GM20431 (cell line): ENCODE measurements around the gene DHRSX.
"Not testable (repeated sequence)": the region's sequence is repeated elsewhere in the genome, so short reads cannot be mapped to it uniquely, and the experiment has no call there.

Source experiments
- in situ Hi-C: fragments of 300-500 bp; cut with MseI, MboI; formaldehyde crosslinking; loops from one replicate; pipeline ENCODE4 v1.15.0; 2020; ENCODE audit warnings: low sequenced_read_pairs; ENCODE audit not compliant: unreplicated experiment

The DHRSX gene

DNA sequence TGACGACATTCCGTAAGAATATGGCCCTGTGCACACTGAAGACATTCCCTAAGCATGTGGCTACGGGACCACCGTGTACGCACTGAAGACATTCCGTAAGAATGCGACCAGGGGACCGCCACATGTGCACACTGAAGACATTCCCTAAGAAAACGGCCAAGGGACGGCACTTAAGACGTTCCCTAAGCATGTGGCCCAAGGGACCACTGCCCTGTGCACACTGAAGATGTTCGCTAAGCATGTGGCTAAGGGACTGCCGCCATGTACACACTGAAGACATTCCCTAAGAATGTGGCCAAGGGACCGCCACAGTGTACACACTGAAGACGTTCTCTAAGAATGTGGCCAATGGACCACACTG lies 21.4 kb downstream of the DHRSX start:
- in situ Hi-C loops, result no loop called here

DNA sequence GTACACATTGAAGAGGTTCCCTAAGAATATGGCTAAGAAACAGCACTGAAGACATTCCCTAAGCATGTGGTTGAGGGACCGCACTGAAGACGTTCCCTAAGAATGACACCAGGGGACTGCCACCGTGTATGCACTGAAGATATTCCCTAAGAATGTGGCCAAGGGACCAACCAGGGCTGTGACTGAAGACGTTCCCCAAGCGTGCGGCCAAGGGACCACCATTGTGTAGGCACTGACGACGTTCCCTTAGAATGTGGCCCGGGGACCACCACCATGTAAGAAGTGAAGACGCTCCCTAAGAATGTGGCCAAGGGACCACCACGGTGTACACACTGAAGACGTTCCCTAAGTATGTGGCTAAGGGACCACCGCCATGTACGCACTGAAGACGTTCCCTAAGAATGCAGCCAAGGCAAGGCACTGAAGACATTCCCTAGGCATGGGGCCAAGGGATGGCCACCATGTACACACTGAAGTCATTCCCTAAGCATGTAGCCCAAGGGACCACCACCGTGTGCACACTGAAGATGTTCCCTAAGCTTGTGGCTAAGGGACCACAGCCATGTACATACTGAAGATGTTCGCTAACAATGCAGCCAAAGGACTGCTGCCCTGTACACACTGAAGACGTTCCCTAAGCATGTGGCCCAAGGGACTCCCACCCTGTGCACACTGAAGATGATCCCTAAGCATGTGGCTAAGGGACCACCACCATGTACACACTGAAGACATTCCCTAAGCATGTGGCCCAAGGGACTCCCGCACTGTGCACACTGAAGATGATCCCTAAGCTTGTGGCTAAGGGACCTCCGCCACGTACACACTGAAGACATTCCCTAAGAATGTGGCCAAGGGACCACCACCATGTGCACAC lies 22.0 kb downstream of the DHRSX start:
- in situ Hi-C loops, result no loop called here

DNA sequence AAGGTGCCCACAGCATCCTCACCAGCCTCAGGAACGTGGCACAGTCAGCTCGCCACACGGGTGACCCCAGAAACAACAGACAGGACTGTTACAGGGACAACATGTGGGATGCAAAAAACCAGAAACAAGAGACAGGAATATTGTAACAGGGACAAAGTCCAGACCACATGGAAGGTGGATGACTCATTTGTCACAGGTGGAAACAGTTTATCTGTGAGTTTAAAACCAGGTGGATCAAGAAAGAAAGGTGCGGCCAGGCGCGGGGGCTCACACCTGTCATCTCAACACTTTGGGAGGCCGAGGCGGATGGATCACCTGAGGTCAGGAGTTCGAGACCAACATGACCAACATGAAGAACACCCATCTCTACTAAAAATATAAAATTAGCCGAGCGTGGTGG lies 23.5 kb downstream of the DHRSX start:
- in situ Hi-C loops, result not testable (repeated sequence)

DNA sequence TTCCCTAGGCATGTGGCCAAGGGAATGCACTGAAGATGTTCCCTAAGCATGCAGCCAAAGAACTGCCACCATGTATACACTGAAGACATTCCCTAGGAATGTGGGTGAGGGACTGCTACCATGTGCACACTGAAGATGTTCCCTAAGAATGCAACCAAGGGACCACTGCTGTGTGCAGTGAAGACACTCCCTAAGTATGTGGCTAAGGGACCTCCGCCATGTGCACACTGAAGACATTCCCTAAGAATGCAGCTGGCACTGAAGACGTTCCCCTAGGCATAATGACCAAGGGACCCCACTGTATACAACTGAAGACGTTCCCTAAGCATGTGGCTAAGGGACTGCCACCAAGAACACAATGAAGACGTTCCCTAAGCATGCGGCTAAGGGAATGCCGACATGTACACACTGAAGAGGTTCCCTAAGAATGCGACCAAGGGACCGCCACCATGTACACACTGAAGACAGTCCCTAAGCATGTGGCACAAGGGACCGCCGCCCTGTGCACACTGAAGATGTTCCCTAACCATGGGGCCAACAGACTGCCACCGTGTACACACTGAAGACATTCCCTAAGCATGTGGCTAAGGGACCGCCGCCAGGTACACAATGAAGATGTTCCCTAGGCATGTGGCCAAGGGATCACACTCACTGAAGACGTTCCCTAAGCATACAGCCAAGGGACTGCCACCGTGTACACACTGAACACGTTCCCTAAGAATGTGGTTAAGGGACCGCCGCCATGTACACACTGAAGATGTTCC lies 25.6 kb downstream of the DHRSX start:
- in situ Hi-C loops, result no loop called here

DNA sequence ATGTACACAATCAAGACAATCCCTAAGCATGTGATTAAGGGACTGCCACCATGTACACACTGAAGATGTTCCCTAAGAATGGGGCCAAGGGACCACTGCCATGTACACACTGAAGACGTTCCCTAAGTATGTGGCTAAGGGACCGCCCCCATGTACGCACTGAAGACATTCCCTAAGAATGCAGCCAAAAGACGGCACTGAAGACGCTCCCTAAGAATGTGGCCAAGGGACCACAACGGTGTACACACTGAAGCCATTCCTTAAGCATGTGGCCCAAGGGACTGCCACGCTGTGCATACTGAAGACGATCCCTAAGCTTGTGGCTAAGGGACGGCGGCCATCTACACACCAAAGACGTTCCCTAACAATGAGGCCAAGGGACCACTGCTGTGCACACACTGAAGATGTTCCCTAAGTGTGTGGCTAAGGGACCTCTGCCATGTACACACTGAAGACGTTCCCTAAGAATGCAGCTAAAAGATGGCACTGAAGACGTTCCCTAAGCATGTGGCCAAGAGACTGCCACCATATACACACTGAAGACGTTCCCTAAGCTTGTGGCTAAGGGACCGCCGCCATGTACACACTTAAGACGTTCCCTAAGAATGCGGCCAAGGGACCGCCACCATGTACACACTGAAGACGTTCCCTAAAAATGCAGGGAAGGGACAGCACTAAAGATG lies 26.4 kb downstream of the DHRSX start:
- in situ Hi-C loops, result no loop called here

DNA sequence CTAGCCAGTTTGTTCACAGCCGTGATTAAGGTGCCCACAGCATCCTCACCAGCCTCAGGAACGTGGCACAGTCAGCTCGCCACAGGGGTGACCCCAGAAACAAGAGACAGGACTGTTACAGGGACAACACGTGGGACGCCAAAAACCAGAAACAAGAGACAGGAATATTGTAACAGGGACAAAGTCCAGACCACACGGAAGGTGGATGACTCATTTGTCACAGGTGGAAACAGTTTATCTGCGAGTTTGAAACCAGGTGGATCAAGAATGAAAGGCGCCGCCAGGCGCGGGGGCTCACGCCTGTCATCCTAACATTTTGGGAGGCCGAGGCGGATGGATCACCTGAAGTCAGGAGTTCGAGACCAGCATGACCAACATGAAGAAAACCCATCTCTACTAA lies 27.7 kb downstream of the DHRSX start:
- in situ Hi-C loops, result not testable (repeated sequence)

DNA sequence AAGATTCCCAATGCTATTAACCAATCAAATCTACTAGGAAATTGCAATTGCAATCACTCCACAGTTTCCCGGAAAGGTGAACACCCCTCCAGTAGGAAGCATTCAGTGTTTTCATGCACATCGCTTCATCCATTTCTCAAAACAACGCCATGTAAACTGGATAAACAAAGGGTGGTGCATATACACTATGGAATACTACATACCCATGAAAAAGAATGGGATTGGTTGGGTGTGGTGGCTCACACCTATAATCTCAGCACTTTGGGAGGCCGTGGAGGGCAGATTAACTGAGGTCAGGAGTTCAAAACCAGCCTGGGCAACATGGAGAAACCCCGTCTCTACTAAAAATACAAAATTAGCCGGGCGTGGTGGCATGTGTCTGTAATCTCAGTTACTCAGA lies 29.1 kb downstream of the DHRSX start:
- in situ Hi-C loops, result no loop called here

DNA sequence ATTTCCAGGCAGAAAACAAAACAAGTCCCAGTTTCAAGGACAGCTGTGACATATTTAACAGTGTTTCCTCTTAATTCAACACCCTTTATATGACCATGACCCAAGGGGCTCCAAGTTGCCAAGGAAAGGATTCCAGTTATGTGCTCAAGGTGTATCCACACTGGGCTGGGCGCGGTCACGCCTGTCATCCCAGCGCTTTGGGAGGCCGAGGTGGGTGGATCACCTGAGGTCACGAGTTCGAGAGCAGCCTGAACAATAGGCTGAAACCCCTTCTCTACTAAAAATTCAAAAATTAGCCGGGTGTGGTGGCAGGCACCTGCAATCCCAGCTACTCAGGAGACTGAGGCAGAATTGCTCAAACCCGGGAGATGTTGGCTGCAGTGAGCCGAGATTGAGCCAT lies 29.6 kb downstream of the DHRSX start:
- in situ Hi-C loops, result not testable (repeated sequence)

DNA sequence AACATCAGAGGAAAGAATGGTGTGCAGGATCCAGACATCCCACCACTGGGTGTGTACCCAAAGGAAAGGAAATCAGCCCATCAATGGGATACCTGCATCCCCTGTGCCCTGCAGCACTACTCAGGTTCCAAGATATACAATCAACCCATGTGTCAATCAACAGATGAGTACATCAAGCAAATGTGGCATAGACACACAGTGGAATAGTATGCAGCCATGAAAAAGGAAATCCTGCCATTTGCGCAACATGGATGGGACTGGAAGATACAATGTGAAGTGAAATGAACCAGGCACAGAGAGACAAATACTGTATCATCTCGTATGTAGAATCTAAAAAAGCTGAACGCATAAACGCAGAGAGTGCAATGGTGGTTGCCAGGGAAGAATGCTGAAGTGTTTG lies 30.9 kb downstream of the DHRSX start:
- in situ Hi-C loops, result not testable (repeated sequence)

DNA sequence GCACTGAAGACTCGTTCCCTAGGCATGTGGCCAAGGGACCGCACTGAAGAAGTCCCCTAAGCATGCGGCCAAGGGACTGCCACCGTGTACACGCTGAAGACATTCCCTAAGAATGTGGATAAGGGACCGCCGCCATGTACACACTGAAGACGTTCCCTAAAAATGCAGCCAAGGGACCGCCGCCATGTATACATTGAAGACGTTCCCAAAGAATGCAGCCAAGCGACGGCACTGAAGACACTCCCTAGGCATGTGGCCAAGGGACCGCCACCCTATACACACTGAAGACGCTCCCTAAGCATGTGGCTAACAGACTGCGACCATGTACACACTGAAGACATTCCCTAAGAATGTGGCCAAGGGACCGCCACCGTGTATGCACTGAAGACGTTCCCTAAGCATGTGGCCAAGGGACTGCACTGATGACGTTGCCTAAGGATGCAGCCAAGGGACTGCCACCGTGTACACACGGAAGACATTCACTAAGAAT lies 31.5 kb downstream of the DHRSX start:
- in situ Hi-C loops, result no loop called here

DNA sequence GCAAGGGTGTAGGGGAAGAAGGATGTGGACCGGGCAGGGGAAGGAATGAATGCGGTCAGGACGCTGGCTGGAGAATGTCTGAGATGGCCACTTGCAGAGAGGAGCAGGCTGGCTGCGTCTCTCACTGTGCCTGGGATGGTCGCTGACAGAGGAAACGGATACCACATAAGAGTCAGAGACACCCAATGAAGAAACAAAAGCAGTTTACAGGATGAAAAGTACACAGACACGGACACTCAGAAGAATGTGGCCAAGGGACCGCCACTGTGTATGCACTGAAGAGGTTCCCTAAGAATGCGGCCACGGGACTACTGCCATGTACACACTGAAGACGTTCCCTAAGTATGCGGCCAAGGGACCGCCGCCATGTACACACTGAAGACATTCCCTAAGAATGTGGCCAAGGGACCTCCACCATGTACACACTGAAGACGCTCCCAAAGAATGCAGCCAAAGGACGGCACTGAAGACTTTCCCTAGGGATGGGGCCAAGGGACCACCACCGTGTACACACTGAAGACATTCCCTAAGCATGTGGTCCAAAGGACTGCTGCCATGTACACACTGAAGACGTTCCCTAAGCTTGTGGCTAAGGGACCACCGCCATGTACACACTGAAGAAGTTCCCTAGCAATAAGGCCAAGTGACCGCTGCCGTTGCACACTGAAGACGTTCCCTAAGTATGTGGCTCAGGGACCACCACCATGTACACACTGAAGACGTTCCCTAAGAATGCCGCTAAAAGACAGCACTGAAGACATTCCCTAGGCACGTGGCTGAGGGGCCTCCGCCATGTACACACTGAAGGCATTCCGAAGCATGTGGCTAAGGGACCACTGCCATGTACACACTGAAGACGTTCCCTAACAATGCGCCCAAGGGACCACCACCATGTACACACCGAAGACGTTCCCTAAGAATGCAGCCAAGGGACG lies 32.2 kb downstream of the DHRSX start:
- in situ Hi-C loops, result no loop called here

DNA sequence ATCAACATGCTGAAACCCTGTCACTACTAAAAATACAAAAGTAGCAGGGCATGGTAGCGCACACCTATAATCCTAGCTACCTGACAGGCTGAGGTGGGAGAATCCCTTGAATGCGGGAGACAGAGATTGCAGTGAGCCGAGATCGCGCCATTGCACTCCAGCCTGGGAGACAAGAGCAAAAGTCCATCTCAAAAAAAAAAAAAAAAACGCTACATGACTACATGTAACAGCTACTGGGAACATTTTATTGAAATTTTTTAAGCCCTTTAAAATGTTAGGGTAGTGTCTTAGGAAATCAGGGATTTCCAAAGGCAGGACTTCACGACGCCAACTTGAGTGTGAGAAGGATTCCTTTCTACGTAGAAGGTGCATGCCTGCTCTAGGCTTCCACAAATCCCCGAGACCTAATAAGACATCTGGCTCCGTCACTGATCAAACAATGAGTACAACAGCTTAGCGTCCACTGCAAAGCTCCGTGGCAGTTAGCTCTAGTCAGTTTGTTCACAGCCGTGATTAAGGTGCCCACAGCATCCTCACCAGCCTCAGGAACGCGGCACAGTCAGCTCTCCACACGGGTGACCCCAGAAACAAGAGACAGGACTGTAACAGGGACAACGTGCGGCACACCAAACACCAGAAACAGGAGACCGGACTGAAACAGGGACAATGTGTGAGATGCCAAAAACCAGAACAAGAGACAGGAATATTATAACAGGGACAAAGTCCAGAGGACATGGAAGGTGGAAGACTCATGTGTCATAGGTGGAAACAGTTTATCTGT lies 33.7 kb downstream of the DHRSX start:
- in situ Hi-C loops, result no loop called here

DNA sequence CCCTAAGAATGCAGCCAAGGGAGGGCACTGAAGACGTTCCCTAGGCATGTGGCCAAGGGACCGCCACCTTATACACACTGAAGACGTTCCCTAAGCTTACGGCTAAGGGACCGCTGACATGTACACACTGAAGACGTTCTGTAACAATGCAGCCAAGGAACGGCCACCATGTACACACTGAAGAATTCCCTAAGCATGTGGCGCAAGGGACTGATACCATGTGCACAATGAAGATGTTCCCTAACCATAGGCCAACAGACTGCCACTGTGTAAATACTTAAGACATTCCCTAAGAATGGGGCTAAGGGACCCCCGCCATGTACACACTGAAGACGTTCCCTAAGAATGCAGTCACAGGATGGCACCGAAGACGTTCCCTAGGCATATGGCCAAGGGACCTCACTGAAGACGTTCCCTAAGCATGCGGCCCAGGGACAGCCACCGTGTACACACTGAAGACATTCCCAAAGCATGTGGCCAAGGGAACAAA lies 36.1 kb downstream of the DHRSX start:
- in situ Hi-C loops, result no loop called here

DNA sequence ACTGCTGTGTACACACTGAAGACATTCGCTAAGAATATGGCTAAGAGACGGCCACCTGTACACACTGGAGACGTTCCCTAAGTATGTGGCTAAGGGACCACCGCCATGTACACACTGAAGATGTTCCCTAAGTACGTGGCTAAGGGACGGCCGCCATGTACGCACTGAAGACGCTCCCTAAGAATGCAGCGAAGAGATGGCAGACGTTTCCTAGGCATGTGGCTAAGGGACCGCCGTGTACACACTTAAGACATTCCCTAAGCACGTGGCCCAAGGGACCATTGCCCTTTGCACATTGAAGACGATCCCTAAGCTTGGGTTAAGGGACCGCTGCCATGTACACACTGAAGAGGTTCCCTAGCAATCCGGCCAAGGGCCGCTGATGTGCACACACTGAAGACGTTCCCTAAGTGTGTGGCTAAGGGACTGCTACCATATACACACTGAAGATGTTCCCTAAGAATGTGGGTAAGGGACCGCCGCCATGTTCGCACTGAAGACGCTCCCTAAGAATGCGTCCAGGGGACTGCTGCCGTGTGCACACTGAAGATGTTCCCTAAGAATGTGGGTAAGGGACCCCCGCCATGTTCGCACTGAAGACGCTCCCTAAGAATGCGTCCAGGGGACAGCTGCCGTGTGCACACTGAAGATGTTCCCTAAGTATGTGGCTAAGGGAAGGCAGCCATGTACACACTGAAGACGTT lies 36.7 kb downstream of the DHRSX start:
- in situ Hi-C loops, result no loop called here

DNA sequence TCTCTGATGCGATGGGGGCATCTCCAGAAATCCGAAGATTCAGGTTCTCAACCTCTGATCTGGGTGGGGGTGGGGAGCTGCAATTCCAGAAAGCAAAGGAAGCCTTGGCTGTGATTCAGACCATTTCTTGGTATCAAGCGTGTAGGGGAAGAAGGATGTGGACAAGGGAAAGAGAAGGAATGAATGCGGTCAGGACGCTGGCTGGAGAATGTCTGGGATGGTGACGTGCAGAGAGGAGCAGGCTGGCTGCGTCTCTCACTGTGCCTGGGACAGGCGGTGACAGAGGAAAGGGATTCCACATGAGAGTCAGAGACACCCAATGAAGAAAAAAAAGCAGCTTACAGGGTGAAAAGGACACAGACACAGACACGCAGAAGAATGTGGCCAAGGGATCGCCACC lies 37.3 kb downstream of the DHRSX start:
- in situ Hi-C loops, result not testable (repeated sequence)

DNA sequence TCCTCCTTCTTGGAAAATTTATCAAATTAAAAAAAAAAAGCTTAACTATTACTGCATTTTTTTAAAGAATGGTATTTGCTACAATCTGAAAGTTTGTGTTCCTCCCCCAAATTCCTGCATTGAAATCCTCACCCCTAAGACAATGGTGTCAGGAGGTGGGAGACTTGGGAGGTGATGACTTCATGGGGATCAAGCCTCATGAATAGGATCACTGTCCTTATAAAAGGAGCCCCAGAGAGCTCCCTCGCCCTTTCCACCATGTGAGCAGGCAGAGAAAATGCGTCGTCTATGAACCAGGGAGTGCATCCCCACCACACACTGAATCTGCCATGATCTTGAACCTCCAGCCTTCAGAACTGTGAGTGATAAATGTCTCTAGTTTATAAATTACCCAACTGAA lies 38.0 kb downstream of the DHRSX start:
- in situ Hi-C loops, result no loop called here

DNA sequence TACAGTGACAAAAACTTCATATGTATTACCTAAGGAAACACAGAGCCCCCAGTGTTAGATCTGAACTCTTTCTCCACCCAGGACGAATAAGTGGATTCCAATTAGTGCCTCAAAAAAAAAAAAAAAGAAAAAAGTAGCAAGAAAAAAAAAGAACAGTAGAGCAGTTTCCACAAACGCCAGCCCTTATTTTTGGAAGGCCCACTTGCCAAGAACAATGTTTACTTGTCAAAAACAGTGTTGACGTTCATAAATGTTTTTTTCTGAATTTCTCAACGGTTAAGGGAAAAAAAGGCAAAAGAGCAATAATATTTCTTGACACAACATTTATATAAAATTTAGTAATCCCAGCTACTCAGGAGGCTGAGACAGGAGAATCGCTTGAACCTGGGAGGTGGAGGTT lies 38.7 kb downstream of the DHRSX start:
- in situ Hi-C loops, result no loop called here

DNA sequence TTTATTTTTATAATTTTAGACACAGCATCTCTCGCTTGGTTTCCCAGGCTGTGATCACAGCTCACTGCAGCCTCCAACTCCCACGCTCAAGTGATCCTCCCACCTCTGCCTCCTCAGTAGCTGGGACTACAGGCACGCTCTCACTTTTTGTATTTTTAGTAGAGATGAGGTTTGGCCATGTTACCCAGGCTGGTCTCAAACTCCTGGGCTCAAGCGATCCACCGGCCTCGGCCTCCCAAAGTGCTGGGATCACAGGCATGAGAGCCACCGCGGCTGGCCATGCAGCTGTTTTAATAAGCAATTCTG lies 39.1 kb downstream of the DHRSX start:
- in situ Hi-C loops, result no loop called here
